ENCODE results near the gene ZNF750.

The ZNF750 gene

DNA sequence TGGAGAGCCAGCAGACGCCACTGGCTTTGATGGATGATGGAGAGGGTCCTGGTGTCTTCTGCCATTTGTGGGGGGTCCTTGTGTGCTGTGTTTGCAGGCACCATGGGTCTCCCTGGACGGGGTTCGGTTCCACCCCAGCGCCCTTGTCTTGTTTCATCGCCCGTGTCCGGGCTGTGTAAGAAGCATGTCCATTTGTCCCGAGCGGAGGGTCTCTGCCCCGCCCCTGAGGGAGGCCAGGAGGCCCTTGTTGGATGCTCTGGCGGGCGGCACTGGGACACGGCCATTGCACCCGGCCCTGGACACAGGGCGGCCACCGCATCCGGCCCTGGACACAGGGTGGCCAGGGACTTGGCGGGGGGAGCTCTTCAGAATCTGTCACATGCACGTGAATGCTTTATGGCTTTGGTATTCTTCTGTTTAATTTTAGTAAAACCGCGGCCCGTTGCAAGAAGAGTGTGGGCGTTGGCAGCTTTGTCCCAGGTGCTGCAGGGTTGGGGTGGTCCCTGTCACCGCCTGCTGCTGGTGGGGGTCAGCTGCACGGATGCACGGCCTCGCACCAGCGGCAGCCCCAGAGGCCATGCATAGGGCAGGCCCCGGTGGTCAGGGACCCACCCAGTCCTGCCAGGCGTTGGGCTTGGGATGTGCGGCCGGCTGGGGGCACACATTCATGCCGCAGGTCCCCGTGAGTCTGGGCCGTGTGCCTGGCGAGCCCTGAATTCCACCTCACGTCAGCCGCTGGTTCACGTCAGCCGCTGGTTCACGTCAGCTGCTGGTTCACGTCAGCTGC lies 21.0 kb upstream of the ZNF750 start:
- in situ Hi-C loops (cut with MboI; ENCODE audit: low pct_unique_long_range_greater_than_20kb, low sequenced_read_pairs, unreplicated experiment), result no loop called here

DNA sequence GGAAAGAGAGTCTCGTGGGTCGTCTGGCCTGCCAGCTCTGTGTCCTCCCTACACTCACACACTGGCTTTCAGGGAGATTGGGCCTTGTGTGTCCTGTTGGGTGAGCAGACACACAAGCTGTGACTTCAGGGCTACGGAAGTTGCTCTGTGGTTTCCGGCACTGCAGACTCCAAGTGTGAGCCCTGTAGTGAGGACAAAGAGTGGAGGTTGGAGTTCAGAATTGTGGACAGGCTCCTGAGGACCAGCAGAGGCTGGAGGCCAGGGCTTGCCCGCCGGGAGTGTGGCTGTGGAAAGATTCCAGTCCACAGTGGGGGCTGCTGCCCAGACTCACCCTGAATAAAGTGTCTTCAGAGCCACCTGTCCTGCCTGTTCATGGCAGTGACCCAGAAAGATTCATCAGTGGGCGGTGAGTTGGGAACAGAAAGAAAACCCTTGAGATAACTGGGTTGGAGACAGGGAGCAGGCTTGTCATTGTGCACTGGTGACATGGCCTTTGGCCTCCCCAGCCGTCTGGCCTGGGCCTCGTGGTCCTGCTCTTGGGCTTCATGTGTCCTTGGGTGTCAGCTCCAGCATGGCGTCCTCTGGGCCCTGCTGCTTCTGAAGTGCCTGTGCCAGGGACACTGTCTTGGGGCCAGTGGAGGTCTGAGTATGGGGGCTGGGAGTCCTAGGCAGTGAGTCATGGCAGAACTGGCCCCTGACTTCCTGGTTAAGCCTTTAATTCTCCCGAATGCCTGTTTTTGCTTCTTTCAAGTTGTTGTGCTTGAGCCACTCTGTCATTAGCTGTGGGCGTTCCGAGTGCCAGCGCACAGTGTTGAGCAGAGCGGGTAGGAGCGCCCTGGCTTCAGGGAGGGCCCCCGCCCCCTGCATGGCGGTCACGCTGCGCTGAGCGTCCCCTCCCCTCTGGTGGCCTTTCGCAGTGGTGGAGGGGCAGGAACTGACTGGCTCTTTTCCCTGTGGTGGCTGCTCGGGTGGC lies 19.9 kb upstream of the ZNF750 start:
- TF ChIP-seq, protein P1, sequence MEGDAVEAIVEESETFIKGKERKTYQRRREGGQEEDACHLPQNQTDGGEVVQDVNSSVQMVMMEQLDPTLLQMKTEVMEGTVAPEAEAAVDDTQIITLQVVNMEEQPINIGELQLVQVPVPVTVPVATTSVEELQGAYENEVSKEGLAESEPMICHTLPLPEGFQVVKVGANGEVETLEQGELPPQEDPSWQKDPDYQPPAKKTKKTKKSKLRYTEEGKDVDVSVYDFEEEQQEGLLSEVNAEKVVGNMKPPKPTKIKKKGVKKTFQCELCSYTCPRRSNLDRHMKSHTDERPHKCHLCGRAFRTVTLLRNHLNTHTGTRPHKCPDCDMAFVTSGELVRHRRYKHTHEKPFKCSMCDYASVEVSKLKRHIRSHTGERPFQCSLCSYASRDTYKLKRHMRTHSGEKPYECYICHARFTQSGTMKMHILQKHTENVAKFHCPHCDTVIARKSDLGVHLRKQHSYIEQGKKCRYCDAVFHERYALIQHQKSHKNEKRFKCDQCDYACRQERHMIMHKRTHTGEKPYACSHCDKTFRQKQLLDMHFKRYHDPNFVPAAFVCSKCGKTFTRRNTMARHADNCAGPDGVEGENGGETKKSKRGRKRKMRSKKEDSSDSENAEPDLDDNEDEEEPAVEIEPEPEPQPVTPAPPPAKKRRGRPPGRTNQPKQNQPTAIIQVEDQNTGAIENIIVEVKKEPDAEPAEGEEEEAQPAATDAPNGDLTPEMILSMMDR (IDR thresholded peaks at IDR 0.05; ENCODE audit: extremely low read depth, insufficient read depth, missing control alignments), result no peak
- DNase-seq (ENCODE audit: low spot score), result peak; percentile 79
- in situ Hi-C loops (cut with MboI; ENCODE audit: low pct_unique_long_range_greater_than_20kb, low sequenced_read_pairs, unreplicated experiment), result no loop called here

More for the DNA sequence above, 21.0 kb upstream of the ZNF750 start:
- DNase-seq (ENCODE audit: low spot score), result no peak
- TF ChIP-seq, protein P1 (IDR thresholded peaks at IDR 0.05; ENCODE audit: extremely low read depth, insufficient read depth, missing control alignments), result no peak

DNA sequence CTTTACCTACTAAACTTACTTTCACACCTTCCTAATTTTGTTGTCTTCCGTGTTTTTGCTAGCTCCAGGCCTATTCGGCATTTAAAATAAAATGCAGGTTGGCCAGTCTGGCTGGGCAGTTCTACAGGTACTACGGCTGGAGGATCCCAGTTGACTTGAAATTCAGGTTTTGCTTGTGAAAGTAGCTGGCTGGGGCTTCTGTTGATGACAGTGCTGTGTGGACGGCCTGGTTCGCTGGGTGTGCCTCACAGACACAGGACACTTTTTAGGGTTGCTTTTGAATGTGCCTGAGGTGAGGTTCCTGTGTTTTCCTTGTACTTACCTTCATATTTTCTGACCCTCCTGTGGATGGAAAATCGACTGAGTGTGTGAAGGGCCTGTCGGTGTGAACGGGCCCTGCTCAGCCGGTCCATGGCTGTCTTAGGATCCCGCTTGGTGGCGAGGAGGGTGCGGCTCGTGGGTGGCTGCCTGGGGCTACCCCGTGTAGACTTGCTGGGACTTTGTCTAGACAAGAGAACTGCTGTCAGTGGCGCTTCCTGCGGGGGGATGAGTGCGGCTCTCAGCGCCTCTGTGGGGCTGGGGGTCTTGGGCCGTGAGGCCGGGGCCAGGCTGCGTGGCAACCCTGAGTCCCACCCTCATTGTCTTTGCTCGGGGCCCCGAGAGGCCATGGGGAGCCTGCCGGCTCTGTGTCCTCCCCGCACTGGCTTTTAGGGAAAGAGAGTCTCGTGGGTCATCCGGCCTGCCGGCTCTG lies 18.7 kb upstream of the ZNF750 start:
- no peak for DNase-seq (ENCODE audit: low spot score)
- TF ChIP-seq, protein P1 (IDR thresholded peaks at IDR 0.05; ENCODE audit: extremely low read depth, insufficient read depth, missing control alignments), result no peak
- in situ Hi-C loops (cut with MboI; ENCODE audit: low pct_unique_long_range_greater_than_20kb, low sequenced_read_pairs, unreplicated experiment), result no loop called here

DNA sequence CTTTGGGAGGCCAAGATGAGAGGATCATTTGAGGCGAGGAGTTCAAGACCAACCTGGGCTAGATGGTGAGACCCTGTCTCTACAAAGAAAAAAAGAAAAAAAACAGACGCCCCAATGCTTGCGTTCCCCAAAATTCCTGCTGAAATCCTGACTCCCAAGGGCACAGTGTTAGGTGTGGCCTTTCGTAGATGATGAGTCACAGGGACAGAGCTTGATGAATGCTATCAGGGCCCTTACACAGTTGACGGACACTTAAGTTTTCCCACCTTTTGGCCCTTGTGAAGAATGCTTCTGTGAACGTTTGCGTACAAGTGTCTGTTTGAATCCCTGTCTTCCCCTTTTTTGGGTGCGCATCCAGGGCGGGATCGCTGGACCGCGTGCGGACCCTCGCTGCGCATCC lies 16.5 kb upstream of the ZNF750 start:
- TF ChIP-seq, protein P1 (IDR thresholded peaks at IDR 0.05; ENCODE audit: extremely low read depth, insufficient read depth, missing control alignments), result no peak
- DNase-seq (ENCODE audit: low spot score), result no peak
- in situ Hi-C loops (cut with MboI; ENCODE audit: low pct_unique_long_range_greater_than_20kb, low sequenced_read_pairs, unreplicated experiment), result no loop called here

DNA sequence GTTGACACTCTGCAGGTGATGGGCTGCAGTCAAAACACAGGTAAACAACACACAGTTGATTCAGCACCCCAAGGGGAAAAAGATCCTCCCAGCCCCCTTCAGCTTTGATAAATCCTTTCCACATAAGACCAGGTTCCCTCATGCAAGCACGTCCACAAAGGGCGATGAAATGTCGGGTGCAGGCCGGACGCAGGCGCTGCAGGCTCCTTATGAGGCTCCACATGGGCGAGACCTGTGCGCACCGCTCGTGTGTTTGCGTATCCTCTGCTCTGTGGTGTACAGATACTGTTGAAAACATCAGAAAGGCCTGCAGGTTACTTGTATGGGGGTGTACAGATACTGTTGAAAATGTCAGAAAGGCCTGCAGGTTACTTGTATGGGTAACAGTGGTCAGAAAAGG lies 14.4 kb upstream of the ZNF750 start:
- TF ChIP-seq, protein P1 (IDR thresholded peaks at IDR 0.05; ENCODE audit: extremely low read depth, insufficient read depth, missing control alignments), result no peak
- in situ Hi-C loops (cut with MboI; ENCODE audit: low pct_unique_long_range_greater_than_20kb, low sequenced_read_pairs, unreplicated experiment), result no loop called here
- DNase-seq (ENCODE audit: low spot score), result no peak

DNA sequence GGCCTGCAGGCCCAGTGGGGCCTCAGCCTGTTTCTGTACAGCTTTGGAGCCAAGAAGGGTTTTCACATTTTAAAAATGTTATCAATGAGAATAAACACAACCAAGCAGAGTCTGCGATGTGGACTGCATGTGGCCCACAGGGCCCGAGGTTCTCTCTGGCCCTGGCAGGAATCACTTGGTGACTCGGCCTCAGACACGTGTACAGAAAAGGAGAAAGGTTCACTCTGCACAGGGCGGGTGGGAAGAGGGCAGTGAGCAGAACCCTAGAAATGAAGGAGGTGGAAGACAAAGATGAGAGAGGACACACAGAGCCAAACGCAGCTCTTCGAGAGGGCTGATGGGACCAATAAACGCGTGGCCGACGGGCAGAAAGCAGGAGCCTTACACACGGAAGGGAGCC lies 11.6 kb upstream of the ZNF750 start:
- TF ChIP-seq, protein P1 (IDR thresholded peaks at IDR 0.05; ENCODE audit: extremely low read depth, insufficient read depth, missing control alignments), result no peak
- in situ Hi-C loops (cut with MboI; ENCODE audit: low pct_unique_long_range_greater_than_20kb, low sequenced_read_pairs, unreplicated experiment), result no loop called here
- no peak for DNase-seq (ENCODE audit: low spot score)
